HG02943 (cell line): ENCODE measurements around the gene MYD88.
"Not testable (repeated sequence)": the region's sequence is repeated elsewhere in the genome, so short reads cannot be mapped to it uniquely, and the experiment has no call there.

Experiments
- ATAC-seq: cut with Tn5 transposase; IDR thresholded peaks from one replicate; pipeline ENCODE4 v1.9.1; 2021; ENCODE audit warnings: mild to moderate bottlenecking, low read depth, moderate library complexity; ENCODE audit not compliant: unreplicated experiment

MYD88 gene

GRCh38 chr3:38160704-38161103, 22.2 kb downstream of the MYD88 start:
- ATAC-seq, result not testable (repeated sequence)

- no peak for ATAC-seq
Measured at GRCh38 chr3:38163117-38163840, 24.8 kb downstream of the MYD88 start.

- ATAC-seq, result no peak
Measured at GRCh38 chr3:38163841-38164642, 25.6 kb downstream of the MYD88 start.

- peak; percentile 20 for ATAC-seq
Measured at GRCh38 chr3:38164643-38164951, 26.1 kb downstream of the MYD88 start.

- ATAC-seq, result peak; percentile 94
Measured at GRCh38 chr3:38164952-38165721, 26.7 kb downstream of the MYD88 start, which contains the start of gene OXSR1. Gene OXSR1, plus strand, starts transcription at chr3:38165537. Its CDS starts 340 bp downstream, at chr3:38165877.

GRCh38 chr3:38165722-38166387, 27.4 kb downstream of the MYD88 start:
- ATAC-seq, result peak; percentile 2

- no peak for ATAC-seq
Measured at GRCh38 chr3:38167591-38167990, 29.1 kb downstream of the MYD88 start.

- no peak for ATAC-seq
Measured at GRCh38 chr3:38168151-38169026, 29.9 kb downstream of the MYD88 start.

- no peak for ATAC-seq
Measured at GRCh38 chr3:38169027-38169317, 30.5 kb downstream of the MYD88 start.

GRCh38 chr3:38170722-38171121, 32.3 kb downstream of the MYD88 start:
- no peak for ATAC-seq

GRCh38 chr3:38171622-38172021, 33.2 kb downstream of the MYD88 start:
- ATAC-seq, result no peak

- peak; percentile 34 for ATAC-seq
Measured at GRCh38 chr3:38173834-38174418, 35.5 kb downstream of the MYD88 start.

- ATAC-seq, result no peak
Measured at GRCh38 chr3:38177181-38177580, 38.7 kb downstream of the MYD88 start.

GRCh38 chr3:38186781-38187180, 48.3 kb downstream of the MYD88 start:
- ATAC-seq, result no peak

- no peak for ATAC-seq
Measured at GRCh38 chr3:38190481-38190881, 52.0 kb downstream of the MYD88 start.
